Upper lobe of left lung (tissue), 4 donors: ENCODE measurements around the gene SENP8.

Source experiments
- POLR2A ChIP-seq, 4 donors: fragments of 450-650 bp; IDR thresholded peaks; one replicate each; pipeline ENCODE4 v1.5.1; 2016 to 2017; ENCODE audit warnings: antibody characterized with exemption in 4 of 4, mild to moderate bottlenecking in 2 of 4
- TF ChIP-seq, protein P1 (sequence below), 6 experiments: fragments of 450-650 bp in 4 of 6; fragments of 200-600 bp in 2 of 6; sonication (generic) in 2 of 6; IDR thresholded peaks; one replicate each; pipeline ENCODE4 v1.5.1; 2016 to 2019; ENCODE audit warnings: antibody characterized with exemption in 6 of 6

DNA sequence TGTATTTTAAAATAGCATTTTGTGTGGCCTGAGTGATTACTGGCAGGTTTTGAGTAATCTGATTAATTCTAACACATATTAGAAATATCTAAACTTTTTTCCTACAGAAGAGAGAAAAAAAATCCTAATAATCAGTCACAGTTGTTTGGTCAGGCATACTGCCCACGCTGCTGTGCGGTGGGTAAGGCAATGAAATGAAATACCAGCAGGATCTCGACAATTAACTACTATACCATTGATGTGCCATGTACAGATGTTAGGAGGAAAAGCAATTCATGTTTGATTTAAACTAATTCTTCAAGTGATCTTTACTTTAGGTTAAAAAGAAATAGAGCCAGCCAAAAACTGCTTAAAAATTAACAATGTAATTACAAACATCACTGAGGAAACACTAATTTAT, 74.2 kb downstream of the SENP8 start:
- TF ChIP-seq, protein P1, sequence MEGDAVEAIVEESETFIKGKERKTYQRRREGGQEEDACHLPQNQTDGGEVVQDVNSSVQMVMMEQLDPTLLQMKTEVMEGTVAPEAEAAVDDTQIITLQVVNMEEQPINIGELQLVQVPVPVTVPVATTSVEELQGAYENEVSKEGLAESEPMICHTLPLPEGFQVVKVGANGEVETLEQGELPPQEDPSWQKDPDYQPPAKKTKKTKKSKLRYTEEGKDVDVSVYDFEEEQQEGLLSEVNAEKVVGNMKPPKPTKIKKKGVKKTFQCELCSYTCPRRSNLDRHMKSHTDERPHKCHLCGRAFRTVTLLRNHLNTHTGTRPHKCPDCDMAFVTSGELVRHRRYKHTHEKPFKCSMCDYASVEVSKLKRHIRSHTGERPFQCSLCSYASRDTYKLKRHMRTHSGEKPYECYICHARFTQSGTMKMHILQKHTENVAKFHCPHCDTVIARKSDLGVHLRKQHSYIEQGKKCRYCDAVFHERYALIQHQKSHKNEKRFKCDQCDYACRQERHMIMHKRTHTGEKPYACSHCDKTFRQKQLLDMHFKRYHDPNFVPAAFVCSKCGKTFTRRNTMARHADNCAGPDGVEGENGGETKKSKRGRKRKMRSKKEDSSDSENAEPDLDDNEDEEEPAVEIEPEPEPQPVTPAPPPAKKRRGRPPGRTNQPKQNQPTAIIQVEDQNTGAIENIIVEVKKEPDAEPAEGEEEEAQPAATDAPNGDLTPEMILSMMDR (IDR thresholded peaks at IDR 0.05): no peak
- no peak for TF ChIP-seq POLR2A (IDR thresholded peaks at IDR 0.05)
